ENCODE data around the gene FTH1. TPM values are rescaled to one million over a fixed set of nuclear protein-coding genes. Genes with fewer than 3 reads are reported as not detected.

Gene FTH1
- total and polyA plus RNA-seq, 2 of the 13 experiments (the other 11 are each of a cell fraction or from before 2014, with no cell fraction given) = 607 to 760 TPM

DNA sequence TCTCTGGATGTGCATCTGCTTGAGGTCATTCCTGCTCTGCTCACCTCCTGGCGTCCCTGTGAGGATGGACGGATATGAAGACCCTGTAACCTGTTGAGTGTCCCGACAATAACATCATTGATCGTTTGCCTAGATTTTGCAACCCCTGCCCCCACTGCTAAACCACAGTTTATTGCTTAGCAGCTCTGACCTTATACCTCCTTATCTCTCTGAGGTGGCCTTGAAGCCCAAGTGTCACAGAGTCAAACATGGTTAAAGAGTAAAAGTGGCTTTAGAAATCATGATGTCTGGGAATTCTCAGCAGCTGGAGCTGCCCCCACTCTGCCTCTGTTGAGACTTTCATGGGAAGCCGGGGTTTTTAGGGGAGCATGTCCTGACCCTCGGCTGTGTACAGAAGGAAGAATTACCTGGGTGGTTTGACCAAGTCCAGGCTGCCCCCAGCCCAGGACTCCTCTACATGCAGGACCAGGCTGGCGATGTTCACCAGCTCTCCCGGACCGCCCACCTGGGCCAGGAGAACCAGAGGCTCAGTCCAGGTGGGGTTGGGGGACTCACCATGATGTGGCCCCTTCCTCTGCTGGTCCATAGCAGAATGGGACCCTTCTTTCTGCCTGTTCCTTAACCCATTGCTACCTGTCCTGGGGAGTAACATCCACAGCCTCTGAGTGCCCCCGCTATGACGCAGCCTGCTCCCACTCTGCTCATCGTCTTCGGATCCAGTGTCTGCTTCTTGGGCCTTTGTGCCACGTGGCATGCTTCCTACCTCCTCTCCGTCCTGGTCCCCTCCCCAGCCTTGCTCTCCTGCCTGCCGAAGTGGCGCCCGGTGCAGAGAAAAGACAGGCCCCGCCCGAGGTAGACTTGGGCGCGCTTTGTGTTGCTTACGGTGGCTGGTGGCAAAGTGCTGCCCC, 33.4 kb upstream of the FTH1 start (continued):
- TF ChIP-seq TP53 (CRISPR knock-in tag; conservative IDR thresholded peaks at IDR 0.05) (peak; percentile 81; the same call in 1 of the 2 replicates), ZNF431 (CRISPR knock-in tag; IDR thresholded peaks at IDR 0.05; ENCODE audit: borderline replicate concordance, low read depth) (no peak), SRF (IDR thresholded peaks at IDR 0.05; ENCODE audit: low read depth, low read length) (no peak), LCORL (IDR thresholded peaks at IDR 0.05) (no peak), LCORL (CRISPR knock-in tag; IDR thresholded peaks at IDR 0.05) (peak; percentile 27; the same call in 1 of the 2 replicates), SMAD9 (CRISPR knock-in tag; IDR thresholded peaks at IDR 0.05) (peak; percentile 45; the same call in 1 of the 2 replicates), HNF4A (CRISPR knock-in tag; IDR thresholded peaks at IDR 0.05) (peak; percentile 85), HHEX (CRISPR knock-in tag; IDR thresholded peaks at IDR 0.05) (no peak), YEATS4 (CRISPR knock-in tag; IDR thresholded peaks at IDR 0.05; ENCODE audit: borderline replicate concordance) (peak; percentile 33; the same call in 1 of the 2 replicates), DMAP1 (CRISPR knock-in tag; IDR thresholded peaks at IDR 0.05) (no peak; the same call in 1 of the 2 replicates), ZNF788 (CRISPR knock-in tag; IDR thresholded peaks at IDR 0.05; ENCODE audit: borderline replicate concordance) (0 out of 2 replicates have a peak, but pooled peaks have one; percentile 8), SSRP1 (CRISPR knock-in tag; IDR thresholded peaks at IDR 0.05) (peak; percentile 18; the same call in 1 of the 2 replicates), ZIK1 (CRISPR knock-in tag; IDR thresholded peaks at IDR 0.05; ENCODE audit: borderline replicate concordance, low read depth) (no peak), ZBTB21 (CRISPR knock-in tag; IDR thresholded peaks at IDR 0.05) (no peak), NONO (IDR thresholded peaks at IDR 0.05) (no peak), NONO (CRISPR knock-in tag; conservative IDR thresholded peaks at IDR 0.05) (peak; percentile 52; the same call in 1 of the 2 replicates), ZBTB38 (CRISPR knock-in tag; IDR thresholded peaks at IDR 0.05) (peak; percentile 90), ZNF841 (CRISPR knock-in tag; IDR thresholded peaks at IDR 0.05; ENCODE audit: borderline replicate concordance) (no peak), HNRNPLL (IDR thresholded peaks at IDR 0.05; ENCODE audit: low read depth, low read length, poor library complexity, severe bottlenecking) (peak; percentile 14), ZNF335 (CRISPR knock-in tag; IDR thresholded peaks at IDR 0.05) (no peak), ZNF761 (CRISPR knock-in tag; conservative IDR thresholded peaks at IDR 0.05) (no peak), REPIN1 (CRISPR knock-in tag; IDR thresholded peaks at IDR 0.05; ENCODE audit: borderline replicate concordance, low read depth) (peak; percentile 27; the same call in 1 of the 2 replicates), HNRNPL (IDR thresholded peaks at IDR 0.05; ENCODE audit: low read depth, low read length) (peak; percentile 57; the same call in 1 of the 2 replicates)
- TF ChIP-seq, protein P1, sequence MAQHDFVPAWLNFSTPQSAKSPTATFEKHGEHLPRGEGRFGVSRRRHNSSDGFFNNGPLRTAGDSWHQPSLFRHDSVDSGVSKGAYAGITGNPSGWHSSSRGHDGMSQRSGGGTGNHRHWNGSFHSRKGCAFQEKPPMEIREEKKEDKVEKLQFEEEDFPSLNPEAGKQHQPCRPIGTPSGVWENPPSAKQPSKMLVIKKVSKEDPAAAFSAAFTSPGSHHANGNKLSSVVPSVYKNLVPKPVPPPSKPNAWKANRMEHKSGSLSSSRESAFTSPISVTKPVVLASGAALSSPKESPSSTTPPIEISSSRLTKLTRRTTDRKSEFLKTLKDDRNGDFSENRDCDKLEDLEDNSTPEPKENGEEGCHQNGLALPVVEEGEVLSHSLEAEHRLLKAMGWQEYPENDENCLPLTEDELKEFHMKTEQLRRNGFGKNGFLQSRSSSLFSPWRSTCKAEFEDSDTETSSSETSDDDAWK (CRISPR knock-in tag; IDR thresholded peaks at IDR 0.05) = no peak
- TF ChIP-seq, protein P2, sequence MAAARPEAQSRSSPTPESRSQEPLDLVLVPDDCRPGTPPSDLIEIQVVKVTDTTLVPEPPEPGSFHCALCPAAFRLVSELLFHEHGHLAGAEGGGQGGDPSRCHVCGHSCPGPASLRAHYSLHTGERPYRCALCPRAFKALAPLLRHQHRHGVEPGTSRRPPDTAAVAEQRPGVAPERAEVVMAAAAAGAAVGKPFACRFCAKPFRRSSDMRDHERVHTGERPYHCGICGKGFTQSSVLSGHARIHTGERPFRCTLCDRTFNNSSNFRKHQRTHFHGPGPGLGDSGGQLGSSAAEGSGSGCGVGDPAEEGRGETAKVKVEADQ (CRISPR knock-in tag; IDR thresholded peaks at IDR 0.05; ENCODE audit: borderline replicate concordance) = no peak
- TF ChIP-seq, protein P3, sequence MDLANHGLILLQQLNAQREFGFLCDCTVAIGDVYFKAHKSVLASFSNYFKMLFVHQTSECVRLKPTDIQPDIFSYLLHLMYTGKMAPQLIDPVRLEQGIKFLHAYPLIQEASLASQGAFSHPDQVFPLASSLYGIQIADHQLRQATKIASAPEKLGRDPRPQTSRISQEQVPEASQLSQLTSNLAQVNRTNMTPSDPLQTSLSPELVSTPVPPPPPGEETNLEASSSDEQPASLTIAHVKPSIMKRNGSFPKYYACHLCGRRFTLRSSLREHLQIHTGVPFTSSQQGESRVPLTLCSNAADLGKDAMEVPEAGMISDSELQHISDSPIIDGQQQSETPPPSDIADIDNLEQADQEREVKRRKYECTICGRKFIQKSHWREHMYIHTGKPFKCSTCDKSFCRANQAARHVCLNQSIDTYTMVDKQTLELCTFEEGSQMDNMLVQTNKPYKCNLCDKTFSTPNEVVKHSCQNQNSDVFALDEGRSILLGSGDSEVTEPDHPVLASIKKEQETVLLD (CRISPR knock-in tag; IDR thresholded peaks at IDR 0.05; ENCODE audit: low read depth) = no peak
- TF ChIP-seq, protein P4, sequence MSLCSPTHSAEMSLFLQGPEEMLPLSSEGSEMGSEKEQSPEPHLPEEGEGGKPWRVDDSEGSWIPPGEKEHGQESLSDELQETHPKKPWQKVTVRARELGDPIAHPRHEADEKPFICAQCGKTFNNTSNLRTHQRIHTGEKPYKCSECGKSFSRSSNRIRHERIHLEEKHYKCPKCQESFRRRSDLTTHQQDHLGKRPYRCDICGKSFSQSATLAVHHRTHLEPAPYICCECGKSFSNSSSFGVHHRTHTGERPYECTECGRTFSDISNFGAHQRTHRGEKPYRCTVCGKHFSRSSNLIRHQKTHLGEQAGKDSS (CRISPR knock-in tag; IDR thresholded peaks at IDR 0.05; ENCODE audit: borderline replicate concordance, low read depth) = no peak; the same call in 1 of the 2 replicates

All from HepG2 (cell line).